NCI-H2029 treated with DMSO at 0.1 percent for 48 hours (cell line): Measurements from ENCODE around the gene PELI3.

Source experiments
- DNase-seq: peaks from one replicate; lab custom pipeline; 2025; lab: John Stamatoyannopoulos, UW

Gene PELI3

GRCh38 chr11:66505276-66505816, 38.6 kb downstream of the PELI3 start:
- DNase-seq = no peak

DNA sequence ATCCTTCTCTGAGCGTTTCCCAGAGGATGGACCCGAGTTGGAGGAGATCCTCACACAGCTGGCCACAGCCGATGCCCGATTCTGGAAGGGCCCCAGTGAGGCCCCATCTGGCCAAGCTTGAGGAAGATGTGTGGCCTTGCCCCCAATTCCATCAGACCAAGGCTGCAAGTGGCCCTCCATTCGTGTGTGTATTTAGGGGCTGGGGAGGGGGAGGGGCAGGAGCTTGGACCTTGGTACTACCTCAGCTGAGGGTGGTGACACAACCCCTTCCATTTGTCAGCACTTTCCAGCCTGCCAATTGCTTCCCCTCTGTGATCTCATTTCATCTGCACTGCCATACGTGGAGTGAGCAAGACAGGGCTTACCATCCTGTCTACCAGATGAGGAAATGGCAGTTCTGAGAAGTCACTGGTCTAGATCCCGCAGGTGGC, 42.4 kb downstream of the PELI3 start:
- no peak for DNase-seq

DNA sequence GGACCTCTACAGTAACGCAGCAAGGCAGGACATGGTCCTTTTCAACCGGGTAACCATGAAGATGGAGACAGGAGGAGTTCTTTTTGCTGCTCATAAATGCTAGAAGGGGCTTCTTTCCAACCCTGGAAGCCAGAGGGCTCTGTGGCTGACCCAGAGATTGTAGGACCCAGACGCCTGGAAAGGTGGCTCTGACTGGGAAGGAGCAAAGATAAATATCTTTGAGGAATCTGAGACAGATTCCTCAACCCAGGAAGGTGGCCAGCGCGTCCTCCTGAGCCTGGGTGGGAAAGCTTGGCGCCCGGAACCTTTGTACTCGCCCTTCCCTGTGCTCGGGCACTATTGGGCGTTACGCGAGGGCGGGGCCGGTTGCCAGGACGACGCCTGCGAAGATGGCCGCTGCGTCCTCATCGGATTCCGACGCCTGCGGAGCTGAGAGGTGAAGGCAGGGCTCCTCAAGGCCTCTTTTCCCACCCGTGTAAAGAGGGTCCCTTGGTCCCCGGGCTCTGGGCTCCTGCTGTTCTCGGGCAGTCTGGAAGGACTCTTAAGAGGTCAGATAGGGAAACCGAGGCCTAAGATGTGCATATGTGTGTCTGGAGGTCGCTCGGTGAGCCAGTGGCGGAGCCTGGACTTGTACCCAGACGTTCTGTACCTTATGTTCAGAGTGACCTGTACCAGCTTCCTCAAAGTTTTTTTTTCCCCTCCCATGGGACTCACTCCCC, 43.7 kb downstream of the PELI3 start, which contains the start of gene BBS1:
BBS1 (plus strand) TSS at position 365 of the 719 bp plus-strand sequence; CDS start at position 390, 25 bp downstream.
- DNase-seq = peak; percentile 29

- no peak for DNase-seq
Observed at GRCh38 chr11:66510990-66511339, 44.3 kb downstream of the PELI3 start.

DNA sequence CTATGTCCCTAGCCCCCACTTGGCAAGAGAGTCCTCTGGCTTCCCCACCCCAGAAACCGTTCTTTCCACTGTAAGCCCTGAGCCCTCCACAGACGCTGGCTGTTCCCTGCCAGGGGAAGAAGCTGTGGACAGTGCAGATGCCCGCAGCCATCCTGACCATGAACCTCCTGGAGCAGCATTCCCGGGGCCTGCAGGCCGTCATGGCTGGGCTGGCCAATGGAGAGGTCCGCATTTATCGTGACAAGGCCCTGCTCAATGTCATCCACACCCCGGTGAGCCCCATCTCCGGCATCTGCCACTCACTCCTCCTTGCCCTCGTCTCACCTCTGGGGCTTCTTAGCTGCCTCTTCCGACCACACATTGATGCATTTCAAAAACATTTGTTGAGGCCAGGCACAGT, 56.9 kb downstream of the PELI3 start:
- no peak for DNase-seq

DNA sequence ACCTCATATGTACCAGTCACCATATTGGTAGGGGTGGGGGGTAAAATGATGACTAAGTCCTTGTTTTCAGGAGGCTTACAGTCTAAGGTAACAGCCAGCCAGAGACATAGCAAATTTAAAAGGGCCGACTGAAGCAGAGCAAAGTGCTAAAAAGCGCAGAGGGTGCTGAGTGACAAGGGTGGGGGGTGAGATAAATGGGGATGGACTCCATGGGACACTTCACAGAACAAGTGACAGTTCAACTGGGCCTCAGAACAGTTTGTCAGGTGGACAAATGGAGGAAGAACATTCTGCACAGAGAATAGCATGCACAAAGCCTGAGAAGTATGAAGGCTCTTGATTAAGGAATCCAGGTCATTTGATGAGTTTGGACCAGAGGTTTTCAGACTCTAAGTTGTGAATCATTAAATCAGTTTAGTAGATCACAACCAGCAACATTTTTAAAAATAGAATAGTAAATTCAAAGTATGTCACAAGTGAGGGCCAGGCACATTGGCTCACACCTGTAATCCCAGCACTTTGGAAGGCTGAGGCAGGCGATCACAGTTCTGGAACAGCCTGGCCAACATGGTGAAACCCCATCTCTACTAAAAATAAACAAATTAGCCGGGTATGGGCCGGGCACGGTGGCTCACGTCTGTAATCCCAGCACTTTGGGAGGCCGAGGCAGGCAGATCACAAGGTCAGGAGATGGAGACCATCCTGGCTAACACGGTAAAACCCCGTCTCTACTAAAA, 57.8 kb downstream of the PELI3 start:
- no peak for DNase-seq
